ENCODE data around the gene HOXA7.

HOXA7 gene

GRCh38 chr7:27104341-27105058 is 52.0 kb downstream of the HOXA7 start:
- no peak for DNase-seq

Data from NCI-H2081 (cell line).